Stimulated activated CD4-positive, alpha-beta T cell treated with anti-CD3 and anti-CD28 coated beads, Interleukin-2, amount 100 ng/mL, for 48 hours (primary cell): ENCODE measurements around the gene MOSPD3.

Experiments
- DNase-seq, 2 donors: peaks; one replicate each; pipeline ENCODE4 v3.0.0-alpha.2; 2020

MOSPD3 gene

DNA sequence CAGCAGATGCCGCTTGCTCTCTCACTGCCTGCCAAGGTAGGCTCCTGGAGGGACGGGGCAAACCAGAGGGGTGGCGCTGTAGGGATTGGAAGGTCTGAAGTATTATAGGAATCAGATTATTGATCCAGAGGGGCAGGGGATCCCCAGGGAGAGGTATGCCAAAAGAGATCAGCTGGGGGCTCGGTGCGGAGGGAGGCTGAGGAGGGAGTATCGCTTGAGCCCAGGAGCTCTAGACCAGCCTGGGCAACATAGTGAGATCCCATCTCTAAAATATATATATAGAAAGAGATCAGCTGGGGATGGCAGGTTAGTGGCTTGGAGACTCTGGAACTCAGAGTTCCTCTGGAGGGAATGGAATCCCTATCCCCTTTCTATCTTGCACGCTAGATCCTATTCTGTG, 17.2 kb upstream of the MOSPD3 start:
- DNase-seq = no peak

DNA sequence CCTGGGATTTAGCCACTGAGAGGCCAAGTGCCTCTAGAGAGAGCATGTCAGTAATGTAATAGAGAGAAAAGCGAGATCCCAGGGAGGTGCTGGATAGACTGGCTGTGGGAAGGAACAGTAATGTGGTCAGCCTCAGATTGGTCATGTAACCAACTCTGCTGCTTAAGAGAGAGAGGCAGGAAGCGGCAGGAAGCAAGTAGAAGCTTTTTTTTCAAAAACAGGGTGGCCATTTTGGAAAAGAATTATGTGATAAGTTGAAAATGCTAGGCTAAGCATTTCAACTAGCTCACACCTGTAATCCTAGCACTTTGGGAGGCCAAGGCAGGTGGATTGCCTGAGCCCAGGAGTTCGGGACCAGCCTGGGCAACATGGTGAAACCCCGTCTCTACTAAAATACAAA, 13.9 kb upstream of the MOSPD3 start:
- no peak for DNase-seq

DNA sequence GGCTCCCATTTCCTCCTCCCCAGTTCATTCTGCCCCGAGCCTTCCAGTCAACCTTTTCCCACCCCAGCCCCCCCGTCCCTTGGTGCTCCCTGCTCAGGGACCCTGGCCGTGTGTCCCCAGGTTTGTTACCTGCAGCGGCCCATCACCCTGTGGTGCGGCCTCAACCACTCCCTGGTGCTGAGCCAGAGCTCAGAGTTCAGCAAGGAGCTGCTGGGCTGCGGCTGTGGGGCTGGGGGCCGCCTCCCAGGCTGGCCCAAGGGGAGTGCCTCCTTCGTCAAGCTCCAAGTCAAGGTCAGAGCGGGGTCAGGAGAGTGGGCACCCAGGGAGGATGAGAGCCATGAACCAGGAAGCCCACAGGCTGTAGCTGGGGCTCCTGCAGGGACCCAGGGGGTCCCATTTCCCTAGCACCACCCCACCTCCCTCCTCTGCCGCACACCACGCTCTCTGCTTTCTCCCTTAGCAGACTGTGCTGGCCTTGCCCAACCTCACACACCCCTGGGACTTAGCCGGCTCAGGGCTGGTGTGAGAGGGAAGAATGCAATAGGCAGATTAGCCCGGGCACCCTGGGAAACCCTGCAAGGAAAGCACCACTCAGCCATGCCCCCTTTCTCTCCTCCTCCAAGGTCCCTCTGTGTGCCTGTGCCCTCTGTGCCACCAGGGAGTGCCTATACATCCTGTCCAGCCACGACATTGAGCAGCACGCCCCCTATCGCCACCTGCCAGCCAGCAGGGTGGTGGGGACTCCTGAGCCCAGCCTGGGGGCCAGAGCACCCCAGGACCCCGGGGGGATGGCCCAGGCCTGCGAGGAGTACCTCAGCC, 12.2 kb upstream of the MOSPD3 start:
- DNase-seq = no peak

DNA sequence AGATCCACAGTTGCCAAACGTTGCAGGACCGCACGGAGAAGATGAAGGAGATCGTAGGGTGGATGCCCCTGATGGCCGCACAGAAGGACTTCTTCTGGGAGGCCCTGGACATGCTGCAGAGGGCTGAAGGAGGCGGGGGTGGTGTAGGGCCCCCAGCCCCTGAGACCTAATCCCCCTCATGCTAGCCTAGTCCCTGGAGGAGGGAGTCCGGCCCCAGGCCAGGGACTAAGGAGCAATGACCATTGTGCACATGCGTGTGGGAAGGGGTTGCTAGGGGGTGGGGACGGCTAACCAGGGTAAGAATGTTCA, 11.7 kb upstream of the MOSPD3 start:
- DNase-seq = no peak

DNA sequence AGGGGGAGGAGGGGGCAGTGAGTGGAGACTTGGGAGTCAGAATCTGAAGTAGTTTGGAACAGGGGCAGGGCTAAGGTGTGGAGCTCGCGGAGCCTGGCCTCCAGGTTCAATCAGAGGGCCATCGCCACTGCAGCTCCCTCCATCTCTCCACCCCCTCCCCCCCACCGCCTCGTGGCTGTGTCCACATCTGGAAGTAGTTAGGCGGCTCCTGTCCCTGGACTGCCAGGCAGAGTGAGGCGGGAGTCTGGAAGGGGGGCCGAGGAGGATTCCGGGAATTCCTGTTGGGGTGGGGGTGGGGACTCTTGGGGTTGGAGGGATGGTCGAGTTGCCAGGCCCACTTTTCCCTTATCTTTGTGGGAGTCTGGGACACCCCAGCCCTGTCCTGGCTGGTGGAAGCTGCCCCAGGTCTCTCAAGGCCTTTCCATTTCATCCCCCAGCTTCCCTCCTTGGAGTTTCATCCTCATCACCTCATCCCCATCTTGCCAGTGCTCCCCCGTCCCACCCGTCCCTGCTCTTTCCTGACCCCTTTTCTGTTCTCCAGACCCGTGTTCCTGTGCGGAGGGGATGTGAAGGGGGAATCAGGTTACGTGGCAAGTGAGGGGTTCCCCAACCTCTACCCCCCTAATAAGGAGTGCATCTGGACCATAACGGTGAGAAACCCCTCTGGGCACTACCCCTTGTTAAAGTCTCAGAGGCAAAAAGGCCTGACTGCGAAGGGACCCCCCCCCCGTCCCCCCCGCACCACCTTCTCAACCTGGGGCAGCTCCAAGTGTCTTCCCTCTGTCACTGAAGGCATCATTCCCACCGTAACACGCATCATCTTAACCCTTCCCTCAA, 9.2 kb upstream of the MOSPD3 start:
- DNase-seq = no peak

DNA sequence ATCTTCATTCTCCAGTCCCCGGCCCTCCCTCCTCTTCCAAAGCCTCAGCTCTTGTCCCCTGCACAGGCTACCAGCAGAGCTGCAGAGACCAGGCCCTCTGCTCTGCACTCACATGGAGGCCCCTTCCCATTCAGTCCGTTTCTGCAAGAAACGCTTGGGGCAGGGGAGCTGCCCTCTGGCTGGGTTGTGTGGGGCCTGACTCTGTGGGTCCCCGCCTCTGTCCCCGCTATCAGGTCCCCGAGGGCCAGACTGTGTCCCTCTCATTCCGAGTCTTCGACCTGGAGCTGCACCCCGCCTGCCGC, 8.7 kb upstream of the MOSPD3 start:
- no peak for DNase-seq

DNA sequence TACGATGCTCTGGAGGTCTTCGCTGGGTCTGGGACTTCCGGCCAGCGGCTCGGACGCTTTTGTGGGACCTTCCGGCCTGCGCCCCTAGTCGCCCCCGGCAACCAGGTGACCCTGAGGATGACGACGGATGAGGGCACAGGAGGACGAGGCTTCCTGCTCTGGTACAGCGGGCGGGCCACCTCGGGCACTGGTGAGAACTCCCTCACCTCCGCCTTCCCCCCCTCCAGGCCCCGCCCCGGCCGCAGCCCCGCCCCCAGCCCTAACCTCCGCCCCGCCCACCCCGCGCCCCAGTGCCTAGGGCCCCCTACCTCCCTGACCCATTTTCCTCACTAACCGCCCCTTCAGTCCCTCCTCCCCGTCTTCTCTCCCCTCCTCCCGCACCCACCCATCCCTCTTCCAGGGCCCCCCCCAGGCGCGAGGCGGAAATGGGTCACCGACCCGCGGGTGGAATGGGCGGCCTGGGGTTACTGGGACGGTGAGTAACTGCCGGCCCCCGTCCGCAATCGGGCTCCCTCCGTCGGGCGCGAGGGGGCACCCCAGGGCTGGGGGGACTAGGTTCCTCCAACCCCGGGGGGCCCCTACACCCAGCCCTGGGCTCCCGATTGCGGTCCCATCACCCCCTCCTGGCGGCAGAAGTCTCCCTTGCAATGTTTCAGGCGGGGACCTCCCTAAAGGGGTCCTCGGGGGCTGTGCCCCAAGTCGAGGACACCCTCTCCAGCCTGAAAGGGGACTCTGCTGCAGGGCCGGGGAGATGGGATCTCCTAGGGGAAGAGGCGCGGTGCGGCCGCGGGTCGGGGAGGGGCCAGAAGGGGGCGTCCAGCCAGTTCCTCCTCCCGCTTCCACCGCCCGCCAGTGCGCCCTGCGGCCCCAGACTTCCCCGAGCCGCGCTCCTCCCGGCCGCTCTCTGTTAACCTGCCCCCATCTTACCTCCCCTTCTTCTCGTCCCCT, 8.0 kb upstream of the MOSPD3 start:
- peak; percentile 53 to 66 for DNase-seq

DNA sequence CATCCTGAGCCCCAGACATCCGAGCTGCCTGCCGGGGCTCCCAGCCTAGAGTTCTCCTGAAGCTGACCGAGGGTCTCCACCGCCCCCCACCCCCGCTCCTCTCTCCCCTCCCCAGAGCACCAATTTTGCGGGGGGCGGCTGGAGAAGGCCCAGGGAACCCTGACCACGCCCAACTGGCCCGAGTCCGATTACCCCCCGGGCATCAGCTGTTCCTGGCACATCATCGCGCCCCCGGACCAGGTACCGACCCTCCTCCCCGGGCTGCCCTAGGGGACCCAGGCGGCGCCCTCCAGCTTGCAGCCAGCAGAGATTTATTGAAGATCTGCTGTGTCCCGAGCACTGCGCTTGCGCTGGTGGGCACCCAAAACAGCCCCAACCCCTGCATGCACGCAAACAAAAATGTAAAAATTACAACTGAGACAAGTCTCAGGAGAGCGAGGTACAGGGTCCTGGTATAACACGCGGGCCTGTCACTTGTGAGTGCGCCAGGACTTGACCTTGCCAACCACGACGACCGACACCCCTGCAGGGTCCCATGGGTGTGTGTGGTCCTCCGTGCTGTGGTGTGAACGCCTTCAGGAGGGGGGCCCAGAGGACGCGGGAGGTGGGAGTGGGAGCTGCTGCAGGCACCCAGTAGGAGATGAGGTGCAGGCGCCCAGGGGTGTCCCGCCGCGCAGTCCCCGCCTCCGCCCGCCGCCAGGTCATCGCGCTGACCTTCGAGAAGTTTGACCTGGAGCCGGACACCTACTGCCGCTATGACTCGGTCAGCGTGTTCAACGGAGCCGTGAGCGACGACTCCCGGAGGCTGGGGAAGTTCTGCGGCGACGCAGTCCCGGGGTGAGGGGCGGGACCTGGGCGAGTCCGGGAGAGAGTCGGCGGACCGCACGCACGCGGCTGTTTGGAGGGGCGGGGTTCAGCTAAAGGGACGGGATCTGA, 7.1 kb upstream of the MOSPD3 start:
- no peak for DNase-seq

DNA sequence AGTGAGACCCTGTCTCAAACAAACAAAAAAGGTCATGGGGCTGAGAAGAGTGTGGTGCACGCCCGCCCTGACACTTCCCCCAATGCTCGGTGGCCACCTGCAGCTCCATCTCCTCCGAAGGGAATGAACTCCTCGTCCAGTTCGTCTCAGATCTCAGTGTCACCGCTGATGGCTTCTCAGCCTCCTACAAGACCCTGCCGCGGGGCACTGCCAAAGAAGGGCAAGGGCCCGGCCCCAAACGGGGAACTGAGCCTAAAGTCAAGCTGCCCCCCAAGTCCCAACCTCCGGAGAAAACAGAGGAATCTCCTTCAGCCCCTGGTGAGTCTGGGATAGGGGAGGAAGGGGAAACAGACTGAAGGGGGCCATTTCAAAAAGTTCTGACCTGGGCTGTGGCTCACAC, 6.0 kb upstream of the MOSPD3 start:
- DNase-seq = no peak

DNA sequence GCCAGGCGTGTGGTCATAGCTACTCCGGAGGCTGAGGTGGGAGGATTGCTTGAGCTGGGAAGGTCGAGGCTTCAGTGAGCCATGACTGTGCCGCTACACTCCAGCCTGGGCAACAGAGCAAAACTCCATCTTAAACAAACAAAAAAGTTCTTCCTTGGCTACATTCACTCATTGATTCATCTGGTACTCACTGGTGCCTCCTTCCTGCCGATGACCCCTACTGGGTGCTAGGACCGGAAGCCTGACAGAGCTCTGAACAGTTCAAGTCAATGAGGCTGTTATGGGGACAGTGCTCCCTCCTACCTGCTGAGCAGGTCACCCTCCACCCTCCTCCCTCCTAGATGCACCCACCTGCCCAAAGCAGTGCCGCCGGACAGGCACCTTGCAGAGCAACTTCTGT, 5.2 kb upstream of the MOSPD3 start:
- no peak for DNase-seq

DNA sequence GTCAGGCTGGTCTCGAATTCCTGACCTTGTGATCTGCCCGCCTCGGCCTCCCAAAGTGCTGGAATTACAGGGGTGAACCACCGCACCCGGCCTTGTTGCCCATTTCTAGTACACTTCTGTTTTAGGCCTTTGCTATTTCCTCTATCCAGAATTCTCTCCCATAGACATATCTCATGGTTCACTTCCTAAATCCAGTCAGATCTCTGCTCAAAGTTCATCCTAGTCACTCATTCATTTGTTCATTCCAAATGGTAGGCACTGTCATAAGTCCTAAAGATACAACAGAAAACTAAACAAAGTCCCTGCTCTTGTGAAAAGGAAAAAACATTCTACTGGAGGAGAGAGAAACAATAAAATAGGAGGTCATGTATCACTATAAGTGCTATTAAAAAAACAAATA, 2.4 kb upstream of the MOSPD3 start:
- DNase-seq = no peak

DNA sequence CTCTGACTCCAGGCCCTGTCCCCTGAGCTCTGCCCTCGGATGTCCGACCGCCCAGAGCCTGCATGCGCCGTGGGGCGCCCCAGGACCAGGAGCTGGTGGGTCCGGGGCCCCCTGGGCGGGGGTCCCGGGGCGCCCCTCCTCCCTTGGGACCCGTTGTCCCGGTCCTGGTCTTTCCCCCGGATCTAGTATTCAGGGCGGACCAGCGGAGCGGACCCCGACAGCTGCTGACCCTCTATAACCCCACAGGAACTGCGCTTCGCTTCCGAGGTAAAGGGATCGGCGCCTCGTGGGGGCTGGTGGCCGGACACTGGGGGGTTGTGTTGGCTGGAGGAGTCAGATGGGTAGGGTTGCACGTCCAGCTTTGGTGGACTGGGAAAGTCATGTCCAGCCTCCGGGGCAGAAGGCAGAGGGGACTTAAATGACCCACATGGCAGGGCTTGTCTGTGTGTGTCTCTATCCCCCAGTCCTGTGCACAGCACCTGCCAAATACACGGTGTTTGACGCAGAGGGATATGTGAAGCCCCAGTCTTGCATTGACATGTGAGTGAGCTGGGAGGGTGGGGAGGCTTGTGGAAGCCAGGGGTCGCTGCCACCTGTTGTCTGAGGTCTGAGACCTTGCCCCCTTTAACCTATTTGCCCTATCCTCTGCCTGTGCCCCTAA, 520 bp downstream of the MOSPD3 start:
- DNase-seq = no peak

DNA sequence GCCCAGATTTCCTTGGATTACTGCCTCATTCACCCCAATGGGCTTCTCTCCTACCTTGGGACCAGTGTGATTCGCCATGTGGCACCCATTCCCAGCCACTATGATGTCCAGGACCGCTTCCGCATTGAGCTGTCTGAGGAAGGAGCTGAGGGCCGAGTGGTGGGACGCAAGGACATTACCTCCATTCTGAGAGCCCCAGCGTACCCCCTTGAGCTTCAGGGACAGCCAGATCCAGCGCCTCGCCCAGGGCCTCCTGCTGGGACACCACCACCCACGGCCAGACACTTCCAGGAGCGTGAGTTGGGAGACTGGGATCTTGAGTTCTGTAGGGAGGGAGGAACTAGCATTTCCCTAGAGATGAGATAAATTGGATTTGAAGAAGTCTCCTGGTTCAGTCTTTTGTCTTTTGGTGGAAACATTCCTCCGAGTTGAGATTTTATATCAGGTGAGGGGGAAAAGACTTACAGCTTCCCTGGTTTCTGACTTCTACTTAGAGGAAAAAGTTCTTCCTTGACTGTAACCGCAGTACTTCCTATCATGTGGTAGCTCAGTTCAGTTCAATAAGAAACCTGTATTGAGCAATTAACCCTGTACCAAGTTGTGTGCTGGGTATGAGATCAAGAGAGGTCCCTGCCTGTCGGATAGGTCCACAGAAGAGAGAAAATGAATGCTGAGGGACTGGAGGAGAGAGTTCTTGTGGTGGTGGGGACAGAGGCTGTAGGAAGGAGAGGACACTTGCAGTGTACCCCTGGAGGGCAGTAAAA, 1.3 kb downstream of the MOSPD3 start:
- DNase-seq = no peak

DNA sequence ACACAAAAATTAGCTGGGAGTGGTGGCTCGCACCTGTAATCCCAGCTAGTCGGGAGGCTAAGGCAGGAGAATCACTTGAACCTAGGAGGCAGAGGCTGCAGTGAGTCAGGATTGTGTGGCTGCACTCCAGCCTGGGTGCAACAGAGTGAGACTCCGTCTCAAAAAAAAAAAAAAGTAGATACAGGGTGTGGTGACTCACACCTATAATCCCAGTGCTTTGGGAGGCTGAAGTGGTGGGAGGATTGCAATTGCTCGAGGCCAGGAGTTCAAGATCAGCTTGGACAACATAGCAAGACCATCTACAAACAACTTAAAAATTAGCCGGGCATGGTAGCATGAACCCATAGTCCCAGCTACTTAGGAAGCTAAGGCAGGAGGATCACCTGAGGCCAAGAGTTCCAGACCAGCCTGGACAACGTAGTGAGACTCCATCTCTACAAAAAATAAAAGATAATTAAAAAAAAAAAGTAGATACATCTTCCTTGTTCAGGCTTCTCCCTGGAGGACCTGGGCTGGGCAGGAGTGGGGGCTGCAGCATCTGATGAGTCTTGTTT, 2.0 kb downstream of the MOSPD3 start:
- DNase-seq = no peak

DNA sequence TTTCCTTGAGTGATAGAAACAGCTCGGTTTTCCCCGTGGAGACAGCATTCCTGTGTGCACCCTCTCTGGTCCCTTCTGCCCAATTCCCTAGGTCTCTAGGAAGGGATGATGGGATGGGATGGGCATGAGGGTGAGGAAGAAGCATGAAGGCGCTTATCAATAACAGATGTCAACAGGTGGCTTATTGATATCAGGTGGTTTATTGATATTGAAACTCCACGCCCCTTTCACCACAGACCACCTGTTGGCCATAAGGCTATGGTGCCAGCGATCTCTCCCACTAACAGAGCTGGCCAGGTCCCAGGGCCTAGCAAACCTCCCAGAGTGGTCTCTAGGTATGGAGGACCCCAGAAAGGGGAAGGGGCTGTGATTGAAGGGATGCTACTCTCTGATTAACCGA, 7.9 kb downstream of the MOSPD3 start:
- no peak for DNase-seq

DNA sequence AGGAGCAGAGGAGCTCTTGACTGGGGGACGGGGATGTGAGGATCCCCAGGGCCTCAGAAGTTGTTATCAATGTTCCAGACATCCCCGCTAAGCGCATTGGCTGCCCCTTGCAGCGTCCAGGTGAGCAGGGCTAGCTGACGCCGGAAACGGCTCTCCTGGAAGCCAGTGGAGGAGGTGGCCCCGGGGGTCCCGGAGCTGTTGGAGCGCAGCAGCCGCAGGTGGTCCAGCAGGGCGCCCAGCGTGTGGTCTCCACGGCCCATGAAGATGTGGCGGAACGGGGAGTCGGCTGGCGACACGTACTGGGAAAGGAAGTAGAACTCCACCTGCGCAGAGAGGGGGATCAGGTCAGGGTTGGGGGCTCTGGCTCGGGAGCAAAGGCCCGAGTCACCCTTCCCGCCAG, 8.5 kb downstream of the MOSPD3 start:
- DNase-seq = no peak

DNA sequence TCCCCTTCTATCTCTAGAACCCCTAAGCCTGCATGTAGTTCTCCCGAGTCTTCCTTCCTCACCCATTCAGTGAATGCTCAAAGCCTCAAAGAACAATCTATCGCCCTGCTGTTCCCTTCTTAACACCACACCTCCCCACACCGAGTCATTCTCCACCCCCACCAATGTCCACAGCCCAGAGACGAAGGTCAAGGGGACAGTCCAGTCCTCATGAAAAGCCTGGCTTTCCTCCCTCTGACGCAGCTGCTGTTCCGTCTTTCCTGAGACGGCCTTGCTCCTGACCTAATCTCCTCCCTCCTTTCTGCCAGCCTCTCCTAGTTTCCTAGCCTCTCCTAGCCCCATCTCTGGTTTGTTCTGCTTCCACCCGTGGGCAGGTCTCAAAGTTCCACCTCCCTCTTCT, 9.2 kb downstream of the MOSPD3 start:
- no peak for DNase-seq

DNA sequence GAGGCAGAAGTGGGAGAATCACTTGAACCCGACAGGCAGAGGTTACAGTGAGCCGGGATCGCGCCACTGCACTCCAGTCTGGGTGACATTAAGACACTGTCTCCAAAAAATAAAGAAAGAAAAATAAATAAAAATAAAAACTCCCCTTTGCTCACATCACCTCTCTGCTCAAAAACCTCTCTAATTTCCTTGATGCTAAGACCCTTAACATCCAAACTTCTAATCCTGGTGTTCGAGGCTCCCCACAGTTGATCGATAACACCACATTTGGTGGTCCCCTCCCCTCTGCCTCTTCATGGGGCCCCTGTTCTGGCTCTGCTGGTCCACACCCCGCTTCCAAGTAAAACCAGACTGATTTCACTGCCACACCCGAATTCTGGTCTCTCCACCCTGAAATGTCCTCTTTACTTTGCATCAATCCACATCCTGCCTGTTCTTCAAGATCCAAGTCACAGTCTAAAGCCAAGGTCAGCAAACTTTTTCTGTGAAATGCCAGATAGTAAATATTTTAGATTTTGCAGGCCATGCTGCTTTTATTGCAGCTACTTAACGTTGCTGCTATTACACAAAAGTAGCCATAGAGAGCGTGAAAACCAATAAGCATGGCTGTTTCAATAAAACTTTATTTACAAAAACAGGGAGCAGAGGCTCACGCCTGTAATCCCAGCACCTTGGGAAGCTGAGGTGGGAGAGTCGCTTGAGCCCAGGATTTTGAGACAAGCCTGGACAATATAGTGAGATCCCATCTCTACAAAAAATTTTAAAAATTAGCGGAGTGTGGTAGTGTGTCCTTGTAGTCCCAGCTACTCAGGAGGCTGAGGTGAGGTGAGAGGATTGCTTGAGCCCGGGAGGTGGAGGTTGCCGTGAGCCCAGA, 11.8 kb downstream of the MOSPD3 start:
- DNase-seq = no peak

DNA sequence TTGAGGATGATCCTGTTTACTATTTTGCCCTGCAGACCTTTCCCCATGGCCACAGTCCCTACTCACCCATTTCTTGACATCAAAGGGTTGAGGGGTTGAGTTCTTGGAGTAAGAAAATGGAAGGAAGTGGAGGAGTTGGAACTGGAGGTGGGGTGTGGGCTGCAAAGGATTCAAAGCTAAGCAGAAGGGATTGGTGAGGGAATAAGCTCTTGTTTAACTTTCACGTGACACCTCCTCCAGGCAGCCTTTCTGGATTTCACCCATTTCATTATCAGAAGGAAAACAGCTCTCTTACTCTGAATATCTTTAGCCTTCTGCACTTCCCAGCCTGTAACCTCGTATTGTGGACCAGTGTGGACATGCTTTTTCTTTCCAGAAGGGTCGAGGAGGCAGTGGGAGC, 13.7 kb downstream of the MOSPD3 start:
- DNase-seq = no peak
